Ureter (tissue), 1 donor: ENCODE data around the gene TTC9C. TPM values are rescaled to one million over a fixed set of nuclear protein-coding genes. Genes with fewer than 3 reads are reported as not detected.

Experiments used
- total RNA-seq: library from RNA; stranded (reverse); gene quantifications from one replicate; pipeline ENCODE4 v1.2.4, GENCODE V29; 2023
- donor health status: DM: yes; HTN: yes; CAD: no.

The TTC9C gene
- total RNA-seq, 1 donor from 2014 or later = 36.7 TPM

Other genes with a start within 250 kb of the TTC9C start
- 546 TPM for gene AHNAK, start 181.7 kb upstream of the TTC9C start, total RNA-seq
- 1,627 TPM for gene EEF1G, start 154.6 kb upstream of the TTC9C start, total RNA-seq
- gene TUT1, start 137.0 kb upstream of the TTC9C start, total RNA-seq = 30.4 TPM
- 128 TPM for gene MTA2, start 126.6 kb upstream of the TTC9C start, total RNA-seq
- 83.2 TPM for gene EML3, start 115.7 kb upstream of the TTC9C start, total RNA-seq
- gene ROM1, start 115.2 kb upstream of the TTC9C start, total RNA-seq = 5.4 TPM
- 50.7 TPM for gene B3GAT3, start 106.5 kb upstream of the TTC9C start, total RNA-seq
- 271 TPM for gene GANAB, start 81.9 kb upstream of the TTC9C start, total RNA-seq
- 19.2 TPM for gene INTS5, start 75.2 kb upstream of the TTC9C start, total RNA-seq
- gene C11orf98, start 63.3 kb upstream of the TTC9C start, total RNA-seq = 52.6 TPM
- gene CSKMT, start 63.2 kb upstream of the TTC9C start, total RNA-seq = 20.7 TPM
- 6.6 TPM for gene UQCC3, start 56.8 kb upstream of the TTC9C start, total RNA-seq
- gene LBHD1, start 56.2 kb upstream of the TTC9C start, total RNA-seq = 9.8 TPM
- gene UBXN1, start 49.4 kb upstream of the TTC9C start, total RNA-seq = 90.5 TPM
- 5.0 TPM for gene LRRN4CL, start 39.0 kb upstream of the TTC9C start, total RNA-seq
- gene BSCL2, start 21.1 kb upstream of the TTC9C start, total RNA-seq = 55.9 TPM
- not detected for gene GNG3, start 20.8 kb upstream of the TTC9C start, total RNA-seq
- 50.4 TPM for gene HNRNPUL2, start 1.0 kb upstream of the TTC9C start, total RNA-seq
- 16.0 TPM for gene ZBTB3, start 25.7 kb downstream of the TTC9C start, total RNA-seq
- gene POLR2G, start 33.1 kb downstream of the TTC9C start, total RNA-seq = 76.6 TPM
- 22.1 TPM for gene TAF6L, start 42.9 kb downstream of the TTC9C start, total RNA-seq
- gene TMEM179B, start 58.9 kb downstream of the TTC9C start, total RNA-seq = 63.9 TPM
- 18.4 TPM for gene TMEM223, start 63.5 kb downstream of the TTC9C start, total RNA-seq
- 94.6 TPM for gene NXF1, start 77.0 kb downstream of the TTC9C start, total RNA-seq
- gene STX5, start 103.6 kb downstream of the TTC9C start, total RNA-seq = 30.1 TPM
- not detected for gene TEX54, start 104.4 kb downstream of the TTC9C start, total RNA-seq
- gene WDR74, start 111.1 kb downstream of the TTC9C start, total RNA-seq = 58.8 TPM
- gene SLC3A2, start 152.4 kb downstream of the TTC9C start, total RNA-seq = 245 TPM
- gene CHRM1, start 192.9 kb downstream of the TTC9C start, total RNA-seq = not detected